Fibroblast of lung (primary cell): ENCODE data around the gene ZBTB49. TPM values are rescaled to one million over a fixed set of nuclear protein-coding genes. Genes with fewer than 3 reads are reported as not detected.

Experiments
- DNase-seq, 2 donors: peaks; one replicate each; pipeline versions ENCODE4 v3.0.0 to v3.0.0-alpha.2; 2010; ENCODE audit warnings: low read depth in 2 of 2
- H2AFZ ChIP-seq: 2 replicates; pipeline ENCODE4 v1.5.1; 2012; ENCODE audit warnings: low read length, control low read depth, inconsistent platforms
- H3K27ac ChIP-seq: 2 replicates; pipeline ENCODE4 v1.5.1; 2011; ENCODE audit warnings: low read length, control low read depth; ENCODE audit not compliant: insufficient read depth
- H3K27me3 ChIP-seq: 2 replicates; pipeline ENCODE4 v1.5.1; 2011; ENCODE audit warnings: mild to moderate bottlenecking, low read length; ENCODE audit not compliant: control insufficient read depth, insufficient read depth
- H3K36me3 ChIP-seq: 2 replicates; pipeline ENCODE4 v1.5.1; 2011; ENCODE audit warnings: low read length; ENCODE audit not compliant: control insufficient read depth, insufficient read depth
- H3K4me1 ChIP-seq: 2 replicates; pipeline ENCODE4 v1.5.1; 2011; ENCODE audit warnings: low read length; ENCODE audit not compliant: control insufficient read depth, insufficient read depth; ENCODE audit errors: extremely low read depth
- H3K4me2 ChIP-seq: 2 replicates; pipeline ENCODE4 v1.5.1; 2011; ENCODE audit warnings: low read length, control low read depth; ENCODE audit not compliant: insufficient read depth; ENCODE audit errors: extremely low read depth
- H3K4me3 ChIP-seq, 4 experiments: fragments of 200-600 bp in 1 of 4; sonication (generic) in 1 of 4; replicated peaks in 1 of 4; 2 replicates each; pipeline ENCODE4 v1.5.1; 2011 to 2016; ENCODE audit warnings: low read length in 4 of 4, low read depth in 3 of 4, mild to moderate bottlenecking in 3 of 4, control low read depth in 2 of 4, inconsistent platforms in 1 of 4, mixed read lengths in 1 of 4; ENCODE audit not compliant: insufficient read depth in 1 of 4; ENCODE audit errors: control extremely low read depth in 1 of 4
- H3K79me2 ChIP-seq: 2 replicates; pipeline ENCODE4 v1.5.1; 2012; ENCODE audit warnings: mild to moderate bottlenecking, low read length, inconsistent platforms; ENCODE audit not compliant: control insufficient read depth, insufficient read depth
- H3K9ac ChIP-seq: 2 replicates; pipeline ENCODE4 v1.5.1; 2011; ENCODE audit warnings: mild to moderate bottlenecking, low read length, control low read depth; ENCODE audit not compliant: insufficient read depth
- H3K9me3 ChIP-seq: 2 replicates; pipeline ENCODE4 v1.5.1; 2012; ENCODE audit warnings: low read depth, low read length; ENCODE audit not compliant: control insufficient read depth, insufficient read depth
- H4K20me1 ChIP-seq: 2 replicates; pipeline ENCODE4 v1.5.1; 2011; ENCODE audit warnings: low read length; ENCODE audit not compliant: control insufficient read depth, insufficient read depth; ENCODE audit errors: extremely low read depth
- EZH2 ChIP-seq: IDR thresholded peaks from 2 replicates; pipeline ENCODE4 v1.5.1; 2012; ENCODE audit warnings: low read length, control low read depth, mild to moderate bottlenecking; ENCODE audit errors: missing control alignments
- polyA plus RNA-seq, 2 donors: library from polyadenylated mRNA; depleted of rRNA in 1 of 2; stranded (reverse) in 1 of 2; unstranded in 1 of 2; fragments of >200 nt; gene quantifications; 2 replicates each; pipeline ENCODE4 v1.2.1, GENCODE V29; 2011 to 2012; ENCODE audit warnings: missing spikeins in 1 of 2
- total RNA-seq: library from RNA; depleted of rRNA; stranded (reverse); fragments of >200 nt; gene quantifications from 2 replicates; pipeline ENCODE4 v1.2.1, GENCODE V29; 2014
- TF ChIP-seq, protein P1 (sequence below), 2 donors: IDR thresholded peaks in 1 of 2; conservative IDR thresholded peaks in 1 of 2; 1 replicate in 1 of 2; 2 replicates in 1 of 2; pipeline ENCODE4 v1.5.1; 2011 to 2012; ENCODE audit warnings: low read length in 2 of 2, control low read depth in 1 of 2, inconsistent platforms in 1 of 2, low read depth in 1 of 2, mild to moderate bottlenecking in 1 of 2

The ZBTB49 gene
- total and polyA plus RNA-seq, 2 donors (not counting 1 experiment from before 2014, with no cell fraction given), result 2.8 to 3.5 TPM

DNA sequence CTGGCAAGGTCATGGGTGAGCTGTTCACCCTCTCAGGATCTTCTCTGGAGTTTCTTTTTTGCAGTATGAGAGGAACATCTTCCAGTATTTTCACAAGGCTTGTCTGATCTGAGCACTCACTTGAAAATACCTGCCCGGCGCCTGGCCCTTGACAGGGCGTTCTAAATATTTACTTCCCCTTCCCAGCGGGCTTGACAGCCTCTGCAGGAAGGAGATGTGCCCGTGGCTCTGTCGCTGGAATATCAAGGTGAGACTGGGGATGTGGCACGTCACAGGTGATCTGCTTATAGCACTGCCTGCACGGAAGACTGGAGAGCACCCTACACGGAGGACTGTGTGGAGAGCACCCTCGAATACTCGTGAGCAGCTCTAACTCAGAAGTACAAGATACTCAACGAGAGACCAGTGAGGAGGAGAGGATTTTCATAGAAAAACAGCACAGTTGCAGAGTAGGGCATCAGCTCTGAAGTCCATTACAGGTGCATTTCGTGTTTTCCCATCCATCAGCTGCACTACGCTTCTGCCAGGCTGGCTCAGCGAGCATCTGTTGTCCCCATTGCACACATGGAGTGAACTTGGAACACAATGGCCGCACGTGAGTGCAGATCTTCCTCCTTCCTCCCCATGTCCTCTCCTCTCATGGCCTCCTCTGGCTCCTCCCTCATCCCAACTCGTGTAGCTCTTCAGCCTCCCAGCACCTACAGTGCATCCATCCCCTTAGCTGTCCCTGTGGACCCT, 32.1 kb downstream of the ZBTB49 start:
- no peaks in the 10 kb centered on the region for H3K79me2 ChIP-seq
- no peak overlapping the region for H3K4me3 ChIP-seq
- no peaks in the 10 kb centered on the region for H3K9me3 ChIP-seq
- no peak overlapping the region for H3K4me2 ChIP-seq
- TF ChIP-seq EZH2, result no peak
- TF ChIP-seq, protein P1, sequence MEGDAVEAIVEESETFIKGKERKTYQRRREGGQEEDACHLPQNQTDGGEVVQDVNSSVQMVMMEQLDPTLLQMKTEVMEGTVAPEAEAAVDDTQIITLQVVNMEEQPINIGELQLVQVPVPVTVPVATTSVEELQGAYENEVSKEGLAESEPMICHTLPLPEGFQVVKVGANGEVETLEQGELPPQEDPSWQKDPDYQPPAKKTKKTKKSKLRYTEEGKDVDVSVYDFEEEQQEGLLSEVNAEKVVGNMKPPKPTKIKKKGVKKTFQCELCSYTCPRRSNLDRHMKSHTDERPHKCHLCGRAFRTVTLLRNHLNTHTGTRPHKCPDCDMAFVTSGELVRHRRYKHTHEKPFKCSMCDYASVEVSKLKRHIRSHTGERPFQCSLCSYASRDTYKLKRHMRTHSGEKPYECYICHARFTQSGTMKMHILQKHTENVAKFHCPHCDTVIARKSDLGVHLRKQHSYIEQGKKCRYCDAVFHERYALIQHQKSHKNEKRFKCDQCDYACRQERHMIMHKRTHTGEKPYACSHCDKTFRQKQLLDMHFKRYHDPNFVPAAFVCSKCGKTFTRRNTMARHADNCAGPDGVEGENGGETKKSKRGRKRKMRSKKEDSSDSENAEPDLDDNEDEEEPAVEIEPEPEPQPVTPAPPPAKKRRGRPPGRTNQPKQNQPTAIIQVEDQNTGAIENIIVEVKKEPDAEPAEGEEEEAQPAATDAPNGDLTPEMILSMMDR (conservative IDR thresholded peaks at IDR 0.05 in 1 of 2, IDR thresholded peaks at IDR 0.05 in 1 of 2; ENCODE audit: low read depth in 1 of 2, low read length in 2 of 2), result no peak
- H3K27ac ChIP-seq, result no peak overlapping the region
- no peaks in the 10 kb centered on the region for H4K20me1 ChIP-seq
- H3K9ac ChIP-seq, result no peak overlapping the region
- H3K27me3 ChIP-seq, result no peaks in the 10 kb centered on the region
- H2AFZ ChIP-seq, result no peak overlapping the region
- DNase-seq, result no peak
- H3K4me1 ChIP-seq, result no peaks in the 10 kb centered on the region
- H3K36me3 ChIP-seq, result peaks cover 8% of the 10 kb centered on the region

DNA sequence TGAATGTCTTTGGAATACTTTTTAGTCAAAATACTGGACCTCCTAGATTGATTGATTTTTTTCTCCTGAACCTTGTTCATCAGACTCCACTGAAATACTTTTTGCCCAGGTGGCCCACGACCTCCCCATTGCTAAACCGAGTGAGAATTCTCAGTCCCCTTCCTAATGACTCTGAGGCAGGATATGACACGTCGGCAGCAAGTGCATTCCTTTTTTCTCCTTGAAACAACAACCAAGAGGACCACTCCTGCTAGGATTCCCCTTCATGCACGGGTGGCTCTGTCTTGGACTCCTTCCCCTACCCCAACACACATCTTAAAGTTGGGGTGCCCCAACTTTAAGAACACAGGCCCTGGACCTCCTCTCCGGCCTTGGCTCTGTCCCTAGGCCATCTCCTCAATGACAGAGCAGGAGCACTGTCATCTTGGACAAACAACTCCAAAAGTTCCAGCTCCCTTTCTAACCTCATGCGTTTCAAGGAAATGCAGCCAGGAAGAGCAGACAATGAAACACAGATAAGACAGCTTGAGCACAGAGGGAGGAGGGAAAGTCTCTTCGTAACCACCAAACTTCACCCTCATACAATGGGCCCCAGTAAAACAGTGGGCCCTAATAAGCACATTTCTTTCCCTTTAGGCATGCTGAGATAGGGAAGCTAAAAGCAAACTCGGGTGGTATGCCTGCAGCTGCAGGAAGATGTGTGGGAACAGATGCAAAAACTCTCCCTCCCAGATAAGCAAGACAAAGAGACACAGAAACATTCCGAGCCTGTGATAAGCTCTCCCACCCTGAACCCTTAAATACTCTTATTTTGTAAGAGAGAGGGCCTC, 33.9 kb downstream of the ZBTB49 start:
- Histone ChIP-seq H3K4me3 (no peak overlapping the region), H3K36me3 (peaks cover 8% of the 10 kb centered on the region), H3K79me2 (no peaks in the 10 kb centered on the region), H3K27ac (no peak overlapping the region), H3K9ac (no peak overlapping the region), H3K27me3 (no peaks in the 10 kb centered on the region), H3K4me1 (no peaks in the 10 kb centered on the region), H2AFZ (no peak overlapping the region), H4K20me1 (no peaks in the 10 kb centered on the region), H3K4me2 (no peak overlapping the region), H3K9me3 (no peaks in the 10 kb centered on the region)
- DNase-seq, result peak in 1 of 2 donors; percentile 12
- TF ChIP-seq EZH2, result no peak
- TF ChIP-seq, protein P1 (conservative IDR thresholded peaks at IDR 0.05 in 1 of 2, IDR thresholded peaks at IDR 0.05 in 1 of 2; ENCODE audit: low read depth in 1 of 2, low read length in 2 of 2), result no peak

- Histone ChIP-seq H3K27me3 (no peaks in the 10 kb centered on the region), H3K9ac (no peak overlapping the region), H3K4me2 (no peak overlapping the region), H4K20me1 (no peaks in the 10 kb centered on the region), H3K4me3 (no peak overlapping the region), H3K4me1 (no peaks in the 10 kb centered on the region), H3K9me3 (no peaks in the 10 kb centered on the region), H2AFZ (no peak overlapping the region), H3K79me2 (no peaks in the 10 kb centered on the region), H3K36me3 (peaks cover 8% of the 10 kb centered on the region), H3K27ac (no peak overlapping the region)
- TF ChIP-seq, protein P1 (conservative IDR thresholded peaks at IDR 0.05 in 1 of 2, IDR thresholded peaks at IDR 0.05 in 1 of 2; ENCODE audit: low read depth in 1 of 2, low read length in 2 of 2), result no peak
- TF ChIP-seq EZH2, result no peak
- DNase-seq, result no peak
Observed at GRCh38 chr4:4325321-4325720, 35.3 kb downstream of the ZBTB49 start.
